IMR-90 (cell line): ENCODE measurements around the gene TRAPPC2L. TPM values are rescaled to one million over a fixed set of nuclear protein-coding genes. Genes with fewer than 3 reads are reported as not detected.

Source experiments
- ATAC-seq: fragments of 200-7000 bp; cut with Tn5 transposase; 2 replicates; pipeline ENCODE4 v1.9.1; 2020; ENCODE audit warnings: low read depth, mild to moderate bottlenecking, moderate library complexity
- BruUV-seq: library from RNA; stranded (reverse); fragments of 400-500 nt; replicated peaks from 2 replicates; lab custom pipeline; 2021; lab: Mats Ljungman, UMichigan
- CTCF ChIA-PET: fragments of 300-600 bp; formaldehyde crosslinking; extraction: SDS; loops from one replicate; lab custom pipeline; 2021; ENCODE audit warnings: antibody characterized with exemption; lab: Yijun Ruan, JAX
- POLR2A ChIA-PET: fragments of 300-600 bp; sonication (Branson Sonifier 250); formaldehyde crosslinking; loops from one replicate; lab custom pipeline; 2022; ENCODE audit warnings: antibody characterized with exemption; ENCODE audit not compliant: unreplicated experiment; lab: Charles Lee
- DNase-seq: peaks from one replicate; pipeline ENCODE4 v3.0.0; 2013
- H2AFZ ChIP-seq: replicated peaks from 2 replicates; pipeline ENCODE3; 2013; ENCODE audit warnings: low read length, mild to moderate bottlenecking; ENCODE audit not compliant: poor library complexity
- H2AK5ac ChIP-seq: 2 replicates; pipeline ENCODE4 v1.6.1; 2013; ENCODE audit warnings: low read depth, low read length, inconsistent platforms
- H2AK9ac ChIP-seq: replicated peaks from 2 replicates; pipeline ENCODE3; 2013; ENCODE audit warnings: mild to moderate bottlenecking, low read depth, low read length, moderate library complexity; ENCODE audit not compliant: poor library complexity
- H2BK120ac ChIP-seq: 2 replicates; pipeline ENCODE4 v1.6.1; 2013; ENCODE audit warnings: low read depth, low read length, inconsistent platforms
- H2BK15ac ChIP-seq: 3 replicates; pipeline ENCODE4 v1.6.1; 2013; ENCODE audit warnings: low read depth, low read length, inconsistent platforms
- H2BK20ac ChIP-seq: 2 replicates; pipeline ENCODE4 v1.6.1; 2013; ENCODE audit warnings: low read depth, mild to moderate bottlenecking, inconsistent platforms, low read length, moderate library complexity
- H2BK5ac ChIP-seq: 2 replicates; pipeline ENCODE4 v1.6.1; 2013; ENCODE audit warnings: mild to moderate bottlenecking, low read depth, low read length, inconsistent platforms; ENCODE audit not compliant: poor library complexity, severe bottlenecking
- H3K14ac ChIP-seq: replicated peaks from 2 replicates; pipeline ENCODE4 v1.6.1; 2013; ENCODE audit warnings: low read depth, low read length, inconsistent platforms
- H3K18ac ChIP-seq: 2 replicates; pipeline ENCODE4 v1.6.1; 2013; ENCODE audit warnings: low read depth, low read length, control low read depth
- H3K23ac ChIP-seq: 2 replicates; pipeline ENCODE4 v1.6.1; 2013; ENCODE audit warnings: low read depth, low read length, inconsistent platforms
- H3K27ac ChIP-seq: 2 replicates; pipeline ENCODE4 v1.5.1; 2013; ENCODE audit warnings: mild to moderate bottlenecking, control low read depth, low read length; ENCODE audit not compliant: insufficient read depth
- H3K27me3 ChIP-seq: 2 replicates; pipeline ENCODE4 v1.6.1; 2013; ENCODE audit warnings: low read length; ENCODE audit not compliant: control insufficient read depth, insufficient read depth
- H3K36me3 ChIP-seq: 2 replicates; pipeline ENCODE4 v1.6.1; 2013; ENCODE audit warnings: low read length, mixed read lengths; ENCODE audit not compliant: control insufficient read depth, insufficient read depth
- H3K4ac ChIP-seq: 2 replicates; pipeline ENCODE4 v1.6.1; 2013; ENCODE audit warnings: low read depth, low read length, inconsistent platforms
- H3K4me1 ChIP-seq: 2 replicates; pipeline ENCODE4 v1.6.1; 2013; ENCODE audit warnings: low read length, mixed read lengths; ENCODE audit not compliant: control insufficient read depth, insufficient read depth
- H3K4me2 ChIP-seq: 2 replicates; pipeline ENCODE4 v1.6.1; 2013; ENCODE audit warnings: low read depth, mild to moderate bottlenecking, control low read depth, low read length, moderate library complexity
- H3K4me3 ChIP-seq: 2 replicates; pipeline ENCODE4 v1.5.1; 2013; ENCODE audit warnings: low read depth, mild to moderate bottlenecking, control low read depth, low read length, moderate library complexity; ENCODE audit not compliant: insufficient read depth
- H3K56ac ChIP-seq: 2 replicates; pipeline ENCODE4 v1.6.1; 2013; ENCODE audit warnings: low read length, inconsistent platforms; ENCODE audit not compliant: insufficient read depth; ENCODE audit errors: extremely low read depth
- H3K79me1 ChIP-seq, 2 experiments: 2 replicates each; pipeline ENCODE4 v1.6.1; 2013; ENCODE audit warnings: low read length in 2 of 2, inconsistent platforms in 1 of 2, low read depth in 1 of 2
- H3K9ac ChIP-seq: 2 replicates; pipeline ENCODE4 v1.6.1; 2013; ENCODE audit warnings: low read depth, low read length, control low read depth
- H3K9me1 ChIP-seq: 2 replicates; pipeline ENCODE4 v1.6.1; 2013; ENCODE audit warnings: low read length, inconsistent platforms; ENCODE audit not compliant: insufficient read depth
- H3K9me3 ChIP-seq: 2 replicates; pipeline ENCODE4 v1.6.1; 2013; ENCODE audit warnings: low read length; ENCODE audit not compliant: control insufficient read depth, insufficient read depth
- H4K20me1 ChIP-seq: 2 replicates; pipeline ENCODE4 v1.6.1; 2013; ENCODE audit warnings: low read length, inconsistent platforms; ENCODE audit not compliant: insufficient read depth
- H4K5ac ChIP-seq: 2 replicates; pipeline ENCODE4 v1.6.1; 2013; ENCODE audit warnings: mild to moderate bottlenecking, low read depth, low read length, control low read depth
- H4K8ac ChIP-seq, 2 experiments: 2 replicates each; pipeline ENCODE4 v1.6.1; 2013; ENCODE audit warnings: low read depth in 2 of 2, low read length in 2 of 2, control low read depth in 1 of 2, inconsistent platforms in 1 of 2
- H4K91ac ChIP-seq: 2 replicates; pipeline ENCODE4 v1.6.1; 2013; ENCODE audit warnings: low read depth, low read length, inconsistent platforms; ENCODE audit not compliant: insufficient read depth
- BHLHE40 ChIP-seq: fragments of 150-350 bp; IDR thresholded peaks from 2 replicates; pipeline ENCODE4 v1.6.1; 2016; ENCODE audit warnings: mild to moderate bottlenecking, low read depth, low read length
- CHD1 ChIP-seq: IDR thresholded peaks from 2 replicates; pipeline ENCODE4 v1.6.1; 2012; ENCODE audit warnings: low read depth, low read length, improper control_type of control experiment
- CTCF ChIP-seq: conservative IDR thresholded peaks from 2 replicates; pipeline ENCODE4 v1.5.1; 2012; ENCODE audit warnings: mild to moderate bottlenecking, low read depth, low read length, improper control_type of control experiment
- ELK1 ChIP-seq: fragments of 150-350 bp; IDR thresholded peaks from 2 replicates; pipeline ENCODE4 v1.6.1; 2016; ENCODE audit warnings: low read depth, mild to moderate bottlenecking, low read length, moderate library complexity, borderline replicate concordance
- FOS ChIP-seq: fragments of 150-350 bp; IDR thresholded peaks from 2 replicates; pipeline ENCODE4 v1.6.1; 2016; ENCODE audit warnings: low read depth, low read length
- SMC3 ChIP-seq: fragments of 150-350 bp; IDR thresholded peaks from 2 replicates; pipeline ENCODE4 v1.6.1; 2016; ENCODE audit warnings: low read depth, mild to moderate bottlenecking, antibody characterized with exemption, low read length, moderate library complexity
- USF2 ChIP-seq: fragments of 150-350 bp; IDR thresholded peaks from 2 replicates; pipeline ENCODE4 v1.6.1; 2017; ENCODE audit warnings: mild to moderate bottlenecking, antibody characterized with exemption, low read length, low read depth
- WGBS, 2 experiments: methylation state at CpG; one replicate each; pipeline versions ENCODE4 v1.1.5 to v1.1.7; 2013; ENCODE audit warnings: missing lambda C conversion rate in 2 of 2; ENCODE audit not compliant: insufficient read length in 1 of 2; ENCODE audit errors: extremely low coverage in 2 of 2; 5-methylcytosine and 5-hydroxymethylcytosine counted together
- dilution Hi-C: fragments of 300-500 bp; cut with HindIII; formaldehyde crosslinking; loops from one replicate; pipeline ENCODE4 v1.14.3; 2018; ENCODE audit warnings: low sequenced_read_pairs; ENCODE audit not compliant: unreplicated experiment
- in situ Hi-C: fragments of 300-500 bp; cut with MboI; formaldehyde crosslinking; loops from 3 replicates; pipeline ENCODE4 v1.14.3; 2019; ENCODE audit warnings: low sequenced_read_pairs, inconsistent platforms, mixed read lengths
- intact Hi-C: fragments of 100-400 bp; cut with micrococcal nuclease; formaldehyde crosslinking; loops from 2 replicates; pipeline ENCODE4 v1.10.0; 2022
- polyA plus RNA-seq, 3 experiments: library from polyadenylated mRNA; depleted of rRNA; stranded (reverse); fragments of >200 nt; gene quantifications; 2 replicates each; pipeline ENCODE4 v1.2.3, GENCODE V29; 2012; ENCODE audit warnings: low replicate concordance in 1 of 3
- total RNA-seq: library from RNA; depleted of rRNA; stranded (reverse); fragments of >200 nt; gene quantifications from 2 replicates; pipeline ENCODE4 v1.2.3, GENCODE V29; 2012

Gene TRAPPC2L
- total and polyA plus RNA-seq, 2 of the 4 experiments (the other 2 are of a cell fraction): 102 to 109 TPM

- Histone ChIP-seq H3K27ac (no peak overlapping the region), H3K79me1 (peaks cover 4 to 20% of the 10 kb centered on the region in 2 experiments), H2AFZ (no peak overlapping the region), H3K56ac (no peak overlapping the region), H3K4me2 (no peak overlapping the region), H3K9ac (no peak overlapping the region), H4K91ac (no peak overlapping the region), H3K18ac (no peak overlapping the region), H3K4ac (no peak overlapping the region), H3K14ac (no peak overlapping the region), H4K20me1 (peaks cover 14% of the 10 kb centered on the region; the same call in 1 of the 2 replicates), H2AK5ac (no peak overlapping the region), H3K23ac (no peak overlapping the region), H3K4me3 (no peak overlapping the region), H2BK5ac (no peak overlapping the region), H3K27me3 (no peaks in the 10 kb centered on the region), H3K9me1 (no peaks in the 10 kb centered on the region), H3K9me3 (no peaks in the 10 kb centered on the region), H4K5ac (no peak overlapping the region), H2BK20ac (no peak overlapping the region), H2AK9ac (no peak overlapping the region), H2BK120ac (no peak overlapping the region), H3K4me1 (peaks cover 3% of the 10 kb centered on the region; the same call in 1 of the 2 replicates), H4K8ac (no peak overlapping the region), H3K36me3 (peaks cover 18% of the 10 kb centered on the region), H2BK15ac (no peak overlapping the region)
- BruUV-seq: no TSS peak
- DNase-seq: peak; percentile 31
- no peak for TF ChIP-seq CHD1
- peak; percentile 30; the same call in 1 of the 2 replicates for TF ChIP-seq USF2
- no peak for TF ChIP-seq SMC3
- no peak for TF ChIP-seq ELK1
- TF ChIP-seq FOS: no peak
- TF ChIP-seq BHLHE40: no peak
- no peak for TF ChIP-seq CTCF
- CTCF ChIA-PET: interaction anchor here (1.6 kb wide), 1 partner anchor 12 kb away, joined by 6 read pairs; no protein-coding TSS in a partner anchor
- POLR2A ChIA-PET: interaction anchor here (1.2 kb wide), 1 partner anchor 11 kb away, joined by 3 read pairs; the partner anchor contains the start of genes GALNS and TRAPPC2L
- intact Hi-C loops (no loop called here), in situ Hi-C loops (no loop called here), dilution Hi-C loops (no loop called here)
- WGBS, 2 experiments: 92% methylated on average over 8 of the region's 9 CpGs; no CpG with 5 or more reads in 1 of the 2 experiments
- ATAC-seq: no peak
These were observed 10.8 kb upstream of the TRAPPC2L start for GRCh38 chr16:88846088-88846487.
